MG63 (cell line): ENCODE measurements around the gene METTL24. TPM values are rescaled to one million over a fixed set of nuclear protein-coding genes. Genes with fewer than 3 reads are reported as not detected.
"Not testable (repeated sequence)": the region's sequence is repeated elsewhere in the genome, so short reads cannot be mapped to it uniquely, and the experiment has no call there.

Source experiments
- DNase-seq: peaks from one replicate; pipeline ENCODE4 v3.0.0-alpha.2; 2020
- H3K27me3 ChIP-seq: fragments of 250-450 bp; sonication (Bioruptor Pico); 2 replicates; pipeline ENCODE4 v1.5.1; 2020; ENCODE audit warnings: mild to moderate bottlenecking, moderate library complexity
- H3K36me3 ChIP-seq: fragments of 250-450 bp; sonication (Bioruptor Pico); 2 replicates; pipeline ENCODE4 v1.5.1; 2020; ENCODE audit warnings: mild to moderate bottlenecking, moderate library complexity
- H3K4me3 ChIP-seq: fragments of 250-450 bp; sonication (Bioruptor Pico); 2 replicates; pipeline ENCODE4 v1.5.1; 2020; ENCODE audit warnings: mild to moderate bottlenecking, moderate library complexity
- H3K9me3 ChIP-seq: fragments of 250-450 bp; sonication (Bioruptor Pico); 2 replicates; pipeline ENCODE4 v1.5.1; 2020; ENCODE audit warnings: mild to moderate bottlenecking, moderate library complexity
- total RNA-seq: library from RNA; depleted of rRNA; stranded (reverse); fragments of >200 nt; shearing (Covaris generic); gene quantifications from 2 replicates; pipeline ENCODE4 v1.2.3, GENCODE V29; 2014; ENCODE audit warnings: low replicate concordance

The METTL24 gene
- total RNA-seq, 1 experiment from 2014 or later = not detected

GRCh38 chr6:110309432-110309831 lies 48.7 kb downstream of the METTL24 start:
- H3K4me3 ChIP-seq, H3K9me3 ChIP-seq, DNase-seq, H3K36me3 ChIP-seq, H3K27me3 ChIP-seq: not testable (repeated sequence)

GRCh38 chr6:110307368-110307767 lies 50.8 kb downstream of the METTL24 start:
- Histone ChIP-seq H3K9me3 (no peaks in the 10 kb centered on the region), H3K36me3 (no peaks in the 10 kb centered on the region), H3K27me3 (peaks cover 7% of the 10 kb centered on the region), H3K4me3 (no peak overlapping the region)
- no peak for DNase-seq

GRCh38 chr6:110305832-110306231 lies 52.3 kb downstream of the METTL24 start:
- not testable (repeated sequence) for H3K4me3 ChIP-seq, H3K9me3 ChIP-seq, DNase-seq, H3K27me3 ChIP-seq, H3K36me3 ChIP-seq

GRCh38 chr6:110303692-110304091 lies 54.5 kb downstream of the METTL24 start:
- H3K9me3 ChIP-seq, H3K27me3 ChIP-seq, DNase-seq, H3K4me3 ChIP-seq, H3K36me3 ChIP-seq: not testable (repeated sequence)

- no peaks in the 10 kb centered on the region for H3K9me3 ChIP-seq
- H3K27me3 ChIP-seq = peaks cover 20% of the 10 kb centered on the region
- H3K36me3 ChIP-seq = no peaks in the 10 kb centered on the region
- DNase-seq = no peak
- H3K4me3 ChIP-seq = no peak overlapping the region
Observed at GRCh38 chr6:110298916-110299315, 59.2 kb downstream of the METTL24 start.

- no peaks in the 10 kb centered on the region for H3K36me3 ChIP-seq
- no peak overlapping the region for H3K4me3 ChIP-seq
- H3K27me3 ChIP-seq = peaks cover 23% of the 10 kb centered on the region
- DNase-seq = no peak
- no peaks in the 10 kb centered on the region for H3K9me3 ChIP-seq
Observed at GRCh38 chr6:110298411-110298810, 59.7 kb downstream of the METTL24 start.

GRCh38 chr6:110296241-110297025 lies 61.7 kb downstream of the METTL24 start:
- no peak overlapping the region for H3K4me3 ChIP-seq
- no peaks in the 10 kb centered on the region for H3K36me3 ChIP-seq
- no peak for DNase-seq
- peaks cover 26% of the 10 kb centered on the region for H3K27me3 ChIP-seq
- no peaks in the 10 kb centered on the region for H3K9me3 ChIP-seq

- Histone ChIP-seq H3K9me3 (no peaks in the 10 kb centered on the region), H3K27me3 (peaks cover 26% of the 10 kb centered on the region), H3K4me3 (no peak overlapping the region), H3K36me3 (no peaks in the 10 kb centered on the region)
- DNase-seq = no peak
Observed at GRCh38 chr6:110295451-110296165, 62.5 kb downstream of the METTL24 start.

GRCh38 chr6:110287462-110288341 lies 70.4 kb downstream of the METTL24 start:
- DNase-seq = no peak
- Histone ChIP-seq H3K4me3 (no peak overlapping the region), H3K9me3 (no peaks in the 10 kb centered on the region), H3K36me3 (no peaks in the 10 kb centered on the region), H3K27me3 (peaks cover 9% of the 10 kb centered on the region; the same call in 1 of the 2 replicates)

- Histone ChIP-seq H3K9me3 (no peaks in the 10 kb centered on the region), H3K27me3 (peaks cover 6% of the 10 kb centered on the region; the same call in 1 of the 2 replicates), H3K36me3 (no peaks in the 10 kb centered on the region), H3K4me3 (no peak overlapping the region)
- no peak for DNase-seq
Observed at GRCh38 chr6:110285306-110286060, 72.7 kb downstream of the METTL24 start.

GRCh38 chr6:110284855-110285254 lies 73.3 kb downstream of the METTL24 start:
- no peaks in the 10 kb centered on the region for H3K9me3 ChIP-seq
- peaks cover 6% of the 10 kb centered on the region; the same call in 1 of the 2 replicates for H3K27me3 ChIP-seq
- H3K36me3 ChIP-seq = no peaks in the 10 kb centered on the region
- no peak overlapping the region for H3K4me3 ChIP-seq
- DNase-seq = no peak

GRCh38 chr6:110283657-110284056 lies 74.5 kb downstream of the METTL24 start:
- no peak for DNase-seq
- Histone ChIP-seq H3K27me3 (peaks cover 6% of the 10 kb centered on the region; the same call in 1 of the 2 replicates), H3K36me3 (no peaks in the 10 kb centered on the region), H3K9me3 (no peaks in the 10 kb centered on the region), H3K4me3 (no peak overlapping the region)

GRCh38 chr6:110282412-110282811 lies 75.7 kb downstream of the METTL24 start:
- H3K27me3 ChIP-seq = peaks cover 6% of the 10 kb centered on the region; the same call in 1 of the 2 replicates
- H3K9me3 ChIP-seq = no peaks in the 10 kb centered on the region
- H3K4me3 ChIP-seq = no peak overlapping the region
- no peaks in the 10 kb centered on the region for H3K36me3 ChIP-seq
- no peak for DNase-seq

- DNase-seq = no peak
Observed at GRCh38 chr6:110277100-110277665, 81.0 kb downstream of the METTL24 start.

GRCh38 chr6:110272781-110273180 lies 85.4 kb downstream of the METTL24 start:
- not testable (repeated sequence) for H3K9me3 ChIP-seq, H3K4me3 ChIP-seq, DNase-seq, H3K27me3 ChIP-seq, H3K36me3 ChIP-seq

More at GRCh38 chr6:110277100-110277665, 81.0 kb downstream of the METTL24 start:
- no peaks in the 10 kb centered on the region for H3K9me3 ChIP-seq
- no peak overlapping the region for H3K4me3 ChIP-seq
- H3K36me3 ChIP-seq = no peaks in the 10 kb centered on the region
- H3K27me3 ChIP-seq = no peaks in the 10 kb centered on the region

GRCh38 chr6:110271732-110272022 lies 86.5 kb downstream of the METTL24 start:
- no peaks in the 10 kb centered on the region for H3K9me3 ChIP-seq
- no peaks in the 10 kb centered on the region for H3K36me3 ChIP-seq
- DNase-seq = no peak
- H3K4me3 ChIP-seq = no peak overlapping the region
- no peaks in the 10 kb centered on the region for H3K27me3 ChIP-seq
